Measurements from ENCODE around the gene P2RX1. TPM values are rescaled to one million over a fixed set of nuclear protein-coding genes. Genes with fewer than 3 reads are reported as not detected.

The P2RX1 gene
- polyA plus RNA-seq, 2 of the 4 experiments (the other 2 are of a cell fraction) = 0.05 to 0.13 TPM

DNA sequence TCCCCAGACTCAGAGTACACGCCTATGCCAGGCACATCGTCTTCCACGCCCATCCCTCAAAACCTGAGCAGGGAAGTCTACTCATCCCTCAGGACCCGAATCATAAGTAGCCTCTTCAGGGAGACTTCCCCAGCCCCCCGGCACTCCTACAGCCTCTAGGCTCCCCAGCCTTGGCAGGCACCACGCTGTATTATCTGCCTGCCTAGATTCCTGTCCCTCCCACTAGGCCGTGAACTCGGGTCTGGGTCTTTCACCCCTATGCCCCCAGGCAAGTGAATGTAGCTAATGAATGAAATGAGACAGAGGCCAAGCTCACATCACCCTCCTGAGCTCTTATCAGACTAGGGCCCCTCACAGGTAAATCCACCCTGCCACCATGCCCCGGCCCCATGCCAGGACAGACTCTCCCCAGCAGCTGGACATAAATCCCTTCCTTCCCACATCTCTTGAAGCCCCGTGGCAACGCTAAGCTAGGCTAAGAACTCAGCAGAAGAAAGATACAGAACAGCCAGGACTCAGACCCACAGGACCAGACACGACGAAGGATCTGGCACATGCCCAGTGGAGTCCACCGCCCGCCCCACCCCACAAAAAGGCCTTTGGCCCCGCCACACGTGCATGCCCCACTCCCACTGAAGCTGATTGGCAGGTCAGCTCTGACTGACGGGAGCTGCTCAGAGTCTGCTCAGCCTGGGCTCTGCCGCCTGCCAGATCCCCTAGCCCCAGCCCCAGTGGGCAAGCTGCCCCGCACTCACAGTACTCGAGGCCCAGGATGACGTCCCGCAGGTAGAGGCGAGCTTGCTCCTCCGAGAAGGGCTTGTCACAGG is 36.5 kb downstream of the P2RX1 start:
- FAIRE-seq = no peak
- 95% methylated on average over 20 of the region's 25 CpGs for WGBS (ENCODE audit: missing lambda C conversion rate)
- CTCF ChIA-PET = interaction anchor here (0.6 to 11.0 kb wide), 12 partner anchors 10 to 171 kb away, joined by 3 to 101 read pairs (median 4); partner anchors contain the start of gene NCBP3

GRCh38 chr17:3879186-3879585 is 37.1 kb downstream of the P2RX1 start:
- Histone ChIP-seq H3K9me3 (no peaks in the 10 kb centered on the region), H3K27ac (no peak overlapping the region), H3K4me3 (no peak overlapping the region), H3K4me2 (no peak overlapping the region), H3K4me1 (no peaks in the 10 kb centered on the region)
- DNase-seq (ENCODE audit: low read depth in 1 of 2, low spot score in 1 of 2) = no peak
- ChIA-PET CTCF (interaction anchor here (1.1 to 11.0 kb wide), 10 partner anchors 15 to 145 kb away, joined by 3 to 101 read pairs (median 6); partner anchors contain the start of gene NCBP3), POLR2A (interaction anchor here (1.1 kb wide), 1 partner anchor 11 kb away, joined by 3 read pairs; no protein-coding TSS in a partner anchor)
- WGBS (ENCODE audit: missing lambda C conversion rate) = 88% methylated on average over 5 of the region's 5 CpGs
- FAIRE-seq = no peak
- peak in 1 of 2 experiments; percentile 12; a peak in 1 of 6 replicates for ATAC-seq
- TF ChIP-seq, protein P1, sequence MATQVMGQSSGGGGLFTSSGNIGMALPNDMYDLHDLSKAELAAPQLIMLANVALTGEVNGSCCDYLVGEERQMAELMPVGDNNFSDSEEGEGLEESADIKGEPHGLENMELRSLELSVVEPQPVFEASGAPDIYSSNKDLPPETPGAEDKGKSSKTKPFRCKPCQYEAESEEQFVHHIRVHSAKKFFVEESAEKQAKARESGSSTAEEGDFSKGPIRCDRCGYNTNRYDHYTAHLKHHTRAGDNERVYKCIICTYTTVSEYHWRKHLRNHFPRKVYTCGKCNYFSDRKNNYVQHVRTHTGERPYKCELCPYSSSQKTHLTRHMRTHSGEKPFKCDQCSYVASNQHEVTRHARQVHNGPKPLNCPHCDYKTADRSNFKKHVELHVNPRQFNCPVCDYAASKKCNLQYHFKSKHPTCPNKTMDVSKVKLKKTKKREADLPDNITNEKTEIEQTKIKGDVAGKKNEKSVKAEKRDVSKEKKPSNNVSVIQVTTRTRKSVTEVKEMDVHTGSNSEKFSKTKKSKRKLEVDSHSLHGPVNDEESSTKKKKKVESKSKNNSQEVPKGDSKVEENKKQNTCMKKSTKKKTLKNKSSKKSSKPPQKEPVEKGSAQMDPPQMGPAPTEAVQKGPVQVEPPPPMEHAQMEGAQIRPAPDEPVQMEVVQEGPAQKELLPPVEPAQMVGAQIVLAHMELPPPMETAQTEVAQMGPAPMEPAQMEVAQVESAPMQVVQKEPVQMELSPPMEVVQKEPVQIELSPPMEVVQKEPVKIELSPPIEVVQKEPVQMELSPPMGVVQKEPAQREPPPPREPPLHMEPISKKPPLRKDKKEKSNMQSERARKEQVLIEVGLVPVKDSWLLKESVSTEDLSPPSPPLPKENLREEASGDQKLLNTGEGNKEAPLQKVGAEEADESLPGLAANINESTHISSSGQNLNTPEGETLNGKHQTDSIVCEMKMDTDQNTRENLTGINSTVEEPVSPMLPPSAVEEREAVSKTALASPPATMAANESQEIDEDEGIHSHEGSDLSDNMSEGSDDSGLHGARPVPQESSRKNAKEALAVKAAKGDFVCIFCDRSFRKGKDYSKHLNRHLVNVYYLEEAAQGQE (IDR thresholded peaks at IDR 0.05) = no peak

More for the DNA sequence above, 36.5 kb downstream of the P2RX1 start:
- H3K4me3 ChIP-seq = no peak overlapping the region
- ATAC-seq = peak in 1 of 2 experiments; percentile 10; a peak in 1 of 6 replicates
- TF ChIP-seq, protein P2, sequence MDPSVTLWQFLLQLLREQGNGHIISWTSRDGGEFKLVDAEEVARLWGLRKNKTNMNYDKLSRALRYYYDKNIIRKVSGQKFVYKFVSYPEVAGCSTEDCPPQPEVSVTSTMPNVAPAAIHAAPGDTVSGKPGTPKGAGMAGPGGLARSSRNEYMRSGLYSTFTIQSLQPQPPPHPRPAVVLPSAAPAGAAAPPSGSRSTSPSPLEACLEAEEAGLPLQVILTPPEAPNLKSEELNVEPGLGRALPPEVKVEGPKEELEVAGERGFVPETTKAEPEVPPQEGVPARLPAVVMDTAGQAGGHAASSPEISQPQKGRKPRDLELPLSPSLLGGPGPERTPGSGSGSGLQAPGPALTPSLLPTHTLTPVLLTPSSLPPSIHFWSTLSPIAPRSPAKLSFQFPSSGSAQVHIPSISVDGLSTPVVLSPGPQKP (IDR thresholded peaks at IDR 0.05; ENCODE audit: low read depth, low read length) = no peak
- TF ChIP-seq RNF2 (IDR thresholded peaks at IDR 0.05; ENCODE audit: borderline replicate concordance, low read depth) (no peak), POLR2AphosphoS2 (conservative IDR thresholded peaks at IDR 0.05; ENCODE audit: low read length) (no peak), ESRRA (IDR thresholded peaks at IDR 0.05; ENCODE audit: borderline replicate concordance, low read length) (no peak), ATOH8 (CRISPR knock-in tag; IDR thresholded peaks at IDR 0.05; ENCODE audit: low read depth) (no peak), CTCF (IDR thresholded peaks at IDR 0.05) (no peak), NFE2L2 (conservative IDR thresholded peaks at IDR 0.05; ENCODE audit: low read length) (no peak)
- TF ChIP-seq, protein P3, sequence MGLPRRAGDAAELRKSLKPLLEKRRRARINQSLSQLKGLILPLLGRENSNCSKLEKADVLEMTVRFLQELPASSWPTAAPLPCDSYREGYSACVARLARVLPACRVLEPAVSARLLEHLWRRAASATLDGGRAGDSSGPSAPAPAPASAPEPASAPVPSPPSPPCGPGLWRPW (IDR thresholded peaks at IDR 0.05) = no peak
- POLR2A ChIA-PET = interaction anchor here (1.1 kb wide), 1 partner anchor 10 kb away, joined by 3 read pairs; no protein-coding TSS in a partner anchor
- no peaks in the 10 kb centered on the region for H3K9me3 ChIP-seq
- no peaks in the 10 kb centered on the region for H3K4me1 ChIP-seq
- DNase-seq (ENCODE audit: low read depth in 1 of 2, low spot score in 1 of 2) = no peak
- H3K4me2 ChIP-seq = no peak overlapping the region
- no peak overlapping the region for H3K27ac ChIP-seq

- Histone ChIP-seq H3K4me2 (no peak overlapping the region), H3K4me1 (no peaks in the 10 kb centered on the region), H3K9me3 (no peaks in the 10 kb centered on the region), H3K4me3 (no peak overlapping the region), H3K27ac (no peak overlapping the region)
- FAIRE-seq = no peak
- no peak for ATAC-seq
- ChIA-PET CTCF (interaction anchor here (0.9 to 11.0 kb wide), 6 partner anchors 13 to 127 kb away, joined by 4 to 101 read pairs (median 10); partner anchors contain the start of gene NCBP3), POLR2A (no interaction called here)
- DNase-seq (ENCODE audit: low read depth in 1 of 2, low spot score in 1 of 2) = no peak
- 89% methylated on average over 8 of the region's 8 CpGs for whole genome bisulfite sequencing (ENCODE audit: missing lambda C conversion rate)
- TF ChIP-seq CHD4 (IDR thresholded peaks at IDR 0.05; ENCODE audit: borderline replicate concordance) = no peak
- no peak for TF ChIP-seq EP300 (IDR thresholded peaks at IDR 0.05)
- TF ChIP-seq, protein P4, sequence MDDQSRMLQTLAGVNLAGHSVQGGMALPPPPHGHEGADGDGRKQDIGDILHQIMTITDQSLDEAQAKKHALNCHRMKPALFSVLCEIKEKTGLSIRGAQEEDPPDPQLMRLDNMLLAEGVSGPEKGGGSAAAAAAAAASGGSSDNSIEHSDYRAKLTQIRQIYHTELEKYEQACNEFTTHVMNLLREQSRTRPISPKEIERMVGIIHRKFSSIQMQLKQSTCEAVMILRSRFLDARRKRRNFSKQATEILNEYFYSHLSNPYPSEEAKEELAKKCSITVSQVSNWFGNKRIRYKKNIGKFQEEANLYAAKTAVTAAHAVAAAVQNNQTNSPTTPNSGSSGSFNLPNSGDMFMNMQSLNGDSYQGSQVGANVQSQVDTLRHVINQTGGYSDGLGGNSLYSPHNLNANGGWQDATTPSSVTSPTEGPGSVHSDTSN (IDR thresholded peaks at IDR 0.05) = no peak
- no peak for TF ChIP-seq HOXA7 (CRISPR knock-in tag; IDR thresholded peaks at IDR 0.05)
- TF ChIP-seq HOXB5 (CRISPR knock-in tag; IDR thresholded peaks at IDR 0.05) = no peak
- TF ChIP-seq BHLHE40 (IDR thresholded peaks at IDR 0.05; ENCODE audit: low read depth, low read length) = no peak
- TF ChIP-seq NPAS2 (CRISPR knock-in tag; IDR thresholded peaks at IDR 0.05; ENCODE audit: borderline replicate concordance) = no peak
- TF ChIP-seq FOXS1 (CRISPR knock-in tag; IDR thresholded peaks at IDR 0.05) = no peak
- no peak for TF ChIP-seq ATOH8 (CRISPR knock-in tag; IDR thresholded peaks at IDR 0.05; ENCODE audit: low read depth)
- no peak for TF ChIP-seq MAFK (IDR thresholded peaks at IDR 0.05; ENCODE audit: partially characterized antibody)
- TF ChIP-seq SMC3 (IDR thresholded peaks at IDR 0.05) = no peak
- TF ChIP-seq RAD21 (conservative IDR thresholded peaks at IDR 0.05 in 1 of 2, IDR thresholded peaks at IDR 0.05 in 1 of 2) = no peak
Measured at GRCh38 chr17:3877220-3877619, 39.0 kb downstream of the P2RX1 start.
